Measurements from ENCODE around the gene OR13A1. TPM values are rescaled to one million over a fixed set of nuclear protein-coding genes. Genes with fewer than 3 reads are reported as not detected.

OR13A1 gene
- not detected in 2 replicates for total RNA-seq

GRCh38 chr10:45315508-45315907, at the start of gene OR13A1:
Gene OR13A1 (minus strand): TSS chr10:45315608. CDS start chr10:45304422, 11,186 bp downstream.

Other genes with a start within 250 kb of the OR13A1 start
- gene ALOX5, start 58.6 kb upstream of the OR13A1 start, total RNA-seq = 0.19 and 0.28 TPM in 2 replicates